GM12891 (cell line): ENCODE measurements around the gene SIX4.

Experiments
- POLR2A ChIP-seq: IDR thresholded peaks from 2 replicates; pipeline ENCODE4 v1.6.1; 2011; ENCODE audit warnings: low read depth, low read length, control low read depth
- POLR2AphosphoS5 ChIP-seq: IDR thresholded peaks from 2 replicates; pipeline ENCODE4 v1.6.1; 2011; ENCODE audit warnings: low read depth, low read length, control low read depth
- POU2F2 ChIP-seq: IDR thresholded peaks from 2 replicates; pipeline ENCODE4 v1.6.1; 2011; ENCODE audit warnings: low read depth, mild to moderate bottlenecking, control low read depth, low read length, moderate library complexity
- TAF1 ChIP-seq: IDR thresholded peaks from 2 replicates; pipeline ENCODE4 v1.6.1; 2011; ENCODE audit warnings: low read depth, low read length, control low read depth

- TF ChIP-seq POLR2AphosphoS5 (no peak), POLR2A (no peak), TAF1 (no peak), POU2F2 (no peak)
These were observed 47.0 kb upstream of the SIX4 start for GRCh38 chr14:60771117-60771516.
